Measurements from ENCODE around the gene ORMDL2.

GRCh38 chr12:55850893-55851292 lies 33.1 kb downstream of the ORMDL2 start:
- TF ChIP-seq EP300 (IDR thresholded peaks at IDR 0.05), result no peak
- TF ChIP-seq CTCF (IDR thresholded peaks at IDR 0.05), result no peak
- TF ChIP-seq POLR2AphosphoS5 (IDR thresholded peaks at IDR 0.05), result no peak

Measured in esophagus muscularis mucosa (tissue), 4 donors.